NCI-H1930 (cell line): Measurements from ENCODE around the gene CDH6.

Experiments used
- DNase-seq, 2 experiments: peaks; one replicate each; lab custom pipeline; 2025; lab: John Stamatoyannopoulos, UW

The CDH6 gene

GRCh38 chr5:31375999-31376720, 182.7 kb downstream of the CDH6 start:
- no peak for DNase-seq

GRCh38 chr5:31377274-31377946, 183.9 kb downstream of the CDH6 start:
- DNase-seq, result no peak

- DNase-seq, result no peak
These were observed 184.7 kb downstream of the CDH6 start for GRCh38 chr5:31378136-31378535.
